Measurements from ENCODE around the gene BBS2.

BBS2 gene

GRCh38 chr16:56477096-56477878 is 42.5 kb downstream of the BBS2 start:
- peak; percentile 98 for ATAC-seq
- TF ChIP-seq PATZ1 (CRISPR knock-in tag; IDR thresholded peaks at IDR 0.05; ENCODE audit: borderline replicate concordance) (no peak), PPARA (CRISPR knock-in tag; IDR thresholded peaks at IDR 0.05; ENCODE audit: borderline replicate concordance) (no peak), ZFP3 (CRISPR knock-in tag; IDR thresholded peaks at IDR 0.05) (no peak), ZNF8 (CRISPR knock-in tag; IDR thresholded peaks at IDR 0.05) (no peak), ARNTL (CRISPR knock-in tag; IDR thresholded peaks at IDR 0.05; ENCODE audit: borderline replicate concordance, low read depth) (no peak), ZFP30 (CRISPR knock-in tag; IDR thresholded peaks at IDR 0.05) (no peak), ZNF70 (CRISPR knock-in tag; IDR thresholded peaks at IDR 0.05) (no peak), BACH2 (CRISPR knock-in tag; IDR thresholded peaks at IDR 0.05; ENCODE audit: borderline replicate concordance) (no peak), ZC3H10 (CRISPR knock-in tag; IDR thresholded peaks at IDR 0.05) (no peak), POU6F1 (CRISPR knock-in tag; IDR thresholded peaks at IDR 0.05; ENCODE audit: borderline replicate concordance, low read depth) (no peak), TOX (CRISPR knock-in tag; IDR thresholded peaks at IDR 0.05; ENCODE audit: borderline replicate concordance) (no peak), CSRNP3 (CRISPR knock-in tag; IDR thresholded peaks at IDR 0.05) (no peak), ISL1 (CRISPR knock-in tag; IDR thresholded peaks at IDR 0.05) (no peak), OSR1 (CRISPR knock-in tag; IDR thresholded peaks at IDR 0.05) (no peak), RARB (CRISPR knock-in tag; IDR thresholded peaks at IDR 0.05) (no peak), CSDC2 (CRISPR knock-in tag; IDR thresholded peaks at IDR 0.05) (no peak), TCF4 (CRISPR knock-in tag; IDR thresholded peaks at IDR 0.05; ENCODE audit: borderline replicate concordance) (no peak), SNAI2 (CRISPR knock-in tag; IDR thresholded peaks at IDR 0.05) (no peak), TSHZ2 (CRISPR knock-in tag; IDR thresholded peaks at IDR 0.05) (no peak)

GRCh38 chr16:56475201-56475600 is 44.6 kb downstream of the BBS2 start:
- TF ChIP-seq GLIS3 (CRISPR knock-in tag; IDR thresholded peaks at IDR 0.05), result no peak
- TF ChIP-seq SNAI2 (CRISPR knock-in tag; IDR thresholded peaks at IDR 0.05), result no peak
- TF ChIP-seq ARNTL (CRISPR knock-in tag; IDR thresholded peaks at IDR 0.05; ENCODE audit: borderline replicate concordance, low read depth), result no peak
- TF ChIP-seq ZNF8 (CRISPR knock-in tag; IDR thresholded peaks at IDR 0.05), result no peak
- no peak for TF ChIP-seq ZFP3 (CRISPR knock-in tag; IDR thresholded peaks at IDR 0.05)
- TF ChIP-seq ZC3H10 (CRISPR knock-in tag; IDR thresholded peaks at IDR 0.05), result no peak
- no peak for TF ChIP-seq CREB5 (CRISPR knock-in tag; IDR thresholded peaks at IDR 0.05; ENCODE audit: low read depth)
- no peak for TF ChIP-seq POU6F1 (CRISPR knock-in tag; IDR thresholded peaks at IDR 0.05; ENCODE audit: borderline replicate concordance, low read depth)
- TF ChIP-seq ZNF565 (CRISPR knock-in tag; conservative IDR thresholded peaks at IDR 0.05; ENCODE audit: low read depth), result no peak
- no peak for TF ChIP-seq TSHZ2 (CRISPR knock-in tag; IDR thresholded peaks at IDR 0.05)
- no peak for TF ChIP-seq CSDC2 (CRISPR knock-in tag; IDR thresholded peaks at IDR 0.05)
- TF ChIP-seq PPARA (CRISPR knock-in tag; IDR thresholded peaks at IDR 0.05; ENCODE audit: borderline replicate concordance), result no peak
- TF ChIP-seq ZFP30 (CRISPR knock-in tag; IDR thresholded peaks at IDR 0.05), result no peak
- no peak for TF ChIP-seq BACH2 (CRISPR knock-in tag; IDR thresholded peaks at IDR 0.05; ENCODE audit: borderline replicate concordance)
- no peak for TF ChIP-seq TCF4 (CRISPR knock-in tag; IDR thresholded peaks at IDR 0.05; ENCODE audit: borderline replicate concordance)
- TF ChIP-seq CSRNP3 (CRISPR knock-in tag; IDR thresholded peaks at IDR 0.05), result no peak
- no peak for ATAC-seq
